Measurements from ENCODE around the gene AKT1S1.

The AKT1S1 gene

GRCh38 chr19:49882643-49883042 is 5.5 kb upstream of the AKT1S1 start:
- no peak for DNase-seq

GRCh38 chr19:49881672-49882394 is 4.7 kb upstream of the AKT1S1 start:
- no peak for DNase-seq

DNA sequence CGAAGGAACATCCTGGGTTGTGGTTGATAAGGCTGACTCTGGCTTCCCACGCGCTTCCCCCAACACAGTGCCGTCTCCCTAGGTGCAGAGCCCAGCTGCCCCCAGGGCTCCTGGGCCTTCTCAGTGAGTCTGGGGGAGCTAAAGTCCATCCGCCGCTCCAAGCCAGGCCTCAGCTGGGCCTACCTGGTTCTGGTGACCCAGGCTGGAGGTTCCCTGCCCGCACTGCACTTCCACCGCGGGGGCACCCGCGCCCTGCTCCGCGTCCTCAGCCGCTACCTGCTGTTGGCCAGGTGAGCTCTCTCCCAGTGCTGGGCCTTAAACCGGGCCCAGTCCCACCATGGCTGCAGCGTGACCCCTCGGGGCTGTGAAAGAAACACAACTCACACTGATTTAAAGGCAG is 4.0 kb upstream of the AKT1S1 start:
- no peak for DNase-seq

DNA sequence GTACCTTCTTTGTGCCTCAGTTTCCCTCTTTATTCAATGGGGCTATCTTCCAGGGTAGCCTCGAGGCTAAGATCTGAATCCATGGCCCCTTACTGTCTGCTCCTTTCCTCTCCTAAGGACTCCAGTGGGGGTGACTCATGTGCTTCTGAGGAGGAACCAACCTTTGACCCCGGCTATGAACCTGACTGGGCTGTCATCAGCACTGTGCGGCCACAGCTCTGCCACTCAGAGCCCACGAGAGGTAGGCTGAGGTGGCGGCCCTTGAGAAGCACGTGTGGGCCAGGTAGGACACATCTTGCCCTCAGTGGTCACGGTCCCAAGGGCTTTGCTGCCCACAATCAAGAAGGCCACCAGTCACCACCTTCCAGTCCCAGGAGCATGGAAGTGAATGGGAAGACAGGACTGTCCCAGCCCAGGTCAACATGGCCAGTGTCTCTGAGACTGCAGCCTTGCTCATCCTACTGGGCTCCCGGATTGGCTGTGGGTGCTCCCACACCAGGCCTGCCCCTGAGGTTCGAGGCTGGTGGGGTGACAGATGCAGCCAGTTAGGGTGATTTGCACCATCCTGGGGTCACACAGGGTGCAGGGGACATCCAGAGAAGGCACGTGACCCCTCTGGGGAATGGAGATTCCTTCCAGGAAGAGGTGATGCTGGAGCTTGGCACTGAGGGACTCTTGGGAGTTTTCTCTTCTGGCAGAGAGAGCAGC is 3.2 kb upstream of the AKT1S1 start:
- DNase-seq = no peak

- no peak for DNase-seq
Measured at GRCh38 chr19:49879243-49879963, 2.2 kb upstream of the AKT1S1 start.

DNA sequence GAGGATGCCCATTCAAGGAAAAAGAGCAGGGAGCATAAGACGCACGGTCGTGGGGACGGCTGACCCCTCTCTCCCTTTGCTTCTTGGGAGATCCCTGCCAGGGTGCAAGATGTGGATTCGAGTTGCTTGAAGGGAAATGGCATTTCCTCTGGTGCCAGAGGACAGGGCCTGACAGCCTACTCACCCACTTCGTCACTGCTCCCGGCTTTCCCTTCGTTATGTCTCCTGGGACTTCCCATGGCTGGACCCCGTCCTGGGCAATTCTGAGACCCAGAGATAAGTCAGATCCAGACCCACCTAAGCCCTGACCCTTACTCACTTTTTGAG is 1.6 kb upstream of the AKT1S1 start:
- no peak for DNase-seq

DNA sequence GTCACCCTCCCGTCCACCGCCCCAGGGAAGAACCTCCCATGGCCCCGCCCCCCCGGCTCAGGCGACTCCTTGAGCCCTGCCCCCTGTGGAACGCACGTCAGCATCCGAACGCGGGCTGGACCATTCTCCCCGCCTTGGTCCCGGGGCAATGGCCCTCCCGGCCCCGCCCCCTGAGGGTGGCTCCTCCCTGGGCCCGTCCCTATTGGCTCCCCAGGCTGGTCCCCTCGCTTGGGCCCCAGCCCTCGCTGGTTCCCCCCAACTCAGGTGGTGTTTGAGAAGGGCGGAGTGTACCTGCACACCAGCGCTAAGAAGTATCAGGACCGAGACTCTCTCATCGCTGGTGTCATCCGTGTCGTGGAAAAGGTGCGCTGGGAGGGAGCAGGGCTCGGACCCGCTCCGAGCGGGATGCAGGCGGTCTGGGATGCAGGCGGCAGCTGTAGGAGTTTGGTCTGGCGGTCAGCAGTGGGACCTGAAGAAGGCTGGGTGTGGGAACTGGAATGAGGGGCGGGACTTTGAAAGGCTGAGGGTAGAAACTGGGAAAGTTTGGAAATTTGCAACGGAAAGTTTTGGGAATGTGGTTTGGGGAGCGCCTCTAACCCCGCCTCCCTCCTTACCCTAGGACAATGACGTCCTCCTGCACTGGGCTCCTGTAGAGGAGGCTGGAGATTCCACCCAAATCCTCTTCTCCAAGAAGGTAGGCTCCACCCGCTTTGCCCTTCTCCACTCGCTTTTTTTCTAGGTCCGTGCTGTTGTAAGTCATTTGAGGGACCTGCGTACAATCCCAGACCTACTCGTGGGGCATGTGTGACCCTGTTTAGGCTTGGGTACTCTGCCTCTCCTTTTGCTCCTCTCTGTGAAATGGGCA is 956 bp upstream of the AKT1S1 start:
- DNase-seq = peak; percentile 98 to 99

GRCh38 chr19:49876422-49877019 is 634 bp downstream of the AKT1S1 start:
- peak; percentile 97 to 98 for DNase-seq

DNA sequence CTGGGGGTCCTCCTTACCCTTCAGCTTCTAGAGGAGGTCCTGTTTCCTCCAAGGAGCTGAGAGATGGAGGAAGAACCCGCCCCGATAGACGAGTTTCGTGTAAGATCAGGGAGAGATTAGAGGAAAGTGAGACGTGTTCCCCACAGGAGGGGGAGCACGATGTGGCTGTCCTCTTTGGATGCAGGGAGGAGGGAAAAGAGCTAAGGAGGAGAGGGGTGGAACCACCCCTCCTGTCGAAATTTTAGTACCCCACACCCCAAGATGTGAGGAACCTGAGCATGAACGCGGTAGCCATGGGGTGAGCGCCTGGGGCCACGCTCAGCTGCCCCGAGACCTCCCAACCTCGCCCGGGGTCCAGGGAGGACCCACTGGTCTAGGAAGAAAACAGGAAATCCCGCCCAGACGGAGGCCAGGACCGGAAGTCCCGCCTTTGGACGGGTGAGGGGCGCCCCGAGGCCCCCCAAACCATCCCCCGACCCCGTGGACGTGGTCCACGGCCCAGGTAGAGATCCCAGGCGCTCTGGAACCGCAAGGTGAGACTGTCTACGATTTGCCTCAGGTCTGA is 1.2 kb downstream of the AKT1S1 start:
- peak; percentile 58 to 63 for DNase-seq

- no peak for DNase-seq
Measured at GRCh38 chr19:49875177-49875576, 2.0 kb downstream of the AKT1S1 start.

- no peak for DNase-seq
Measured at GRCh38 chr19:49874503-49875157, 2.5 kb downstream of the AKT1S1 start.

GRCh38 chr19:49873834-49874233 is 3.3 kb downstream of the AKT1S1 start:
- DNase-seq = no peak

GRCh38 chr19:49873129-49873521 is 4.0 kb downstream of the AKT1S1 start:
- no peak for DNase-seq

DNA sequence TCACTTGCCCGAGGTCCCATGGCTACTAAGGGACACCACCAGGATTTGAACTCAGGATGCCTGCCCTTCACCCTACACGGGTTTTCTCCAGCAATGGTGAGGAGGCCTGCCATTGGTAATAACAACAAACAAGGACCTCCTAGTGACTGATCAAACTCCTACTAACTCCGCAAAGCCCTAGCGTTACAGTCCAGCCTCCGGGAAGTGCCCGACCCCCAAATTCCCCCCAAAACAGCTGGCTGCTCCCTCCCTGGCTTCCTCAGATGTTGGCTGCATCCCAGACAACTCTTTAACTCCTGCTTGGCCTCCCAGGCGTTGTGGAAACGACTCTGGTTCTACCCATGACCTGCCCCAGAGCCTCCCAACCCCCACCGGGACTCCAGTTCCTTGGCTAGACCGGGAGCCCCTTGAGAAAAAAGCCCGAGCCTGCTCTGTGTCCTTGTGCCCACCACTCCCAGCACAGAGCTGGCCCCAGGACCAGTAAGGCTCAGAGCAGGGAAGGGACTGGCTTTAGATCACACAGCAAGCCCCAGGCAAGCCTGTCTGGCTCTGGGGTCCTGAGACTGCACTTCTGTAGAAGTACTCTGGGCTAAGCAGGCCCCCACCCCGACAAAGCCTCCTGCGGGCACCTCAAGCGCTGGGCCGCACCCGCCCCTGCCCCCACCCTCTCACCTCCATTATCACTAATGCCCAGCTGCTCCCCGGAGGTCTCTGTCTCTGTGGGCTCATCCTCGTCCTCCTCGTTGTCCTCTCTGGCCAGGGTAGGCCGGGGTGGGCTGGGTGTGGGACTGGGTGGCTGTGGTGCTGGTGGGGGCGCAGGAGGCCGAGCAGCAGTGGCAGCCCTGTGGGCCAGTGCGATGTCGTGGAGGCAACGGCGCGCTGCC is 4.7 kb downstream of the AKT1S1 start:
- DNase-seq = no peak

- DNase-seq = no peak
Measured at GRCh38 chr19:49871349-49871985, 5.7 kb downstream of the AKT1S1 start.

GRCh38 chr19:49870309-49870901 is 6.8 kb downstream of the AKT1S1 start:
- DNase-seq = no peak

DNA sequence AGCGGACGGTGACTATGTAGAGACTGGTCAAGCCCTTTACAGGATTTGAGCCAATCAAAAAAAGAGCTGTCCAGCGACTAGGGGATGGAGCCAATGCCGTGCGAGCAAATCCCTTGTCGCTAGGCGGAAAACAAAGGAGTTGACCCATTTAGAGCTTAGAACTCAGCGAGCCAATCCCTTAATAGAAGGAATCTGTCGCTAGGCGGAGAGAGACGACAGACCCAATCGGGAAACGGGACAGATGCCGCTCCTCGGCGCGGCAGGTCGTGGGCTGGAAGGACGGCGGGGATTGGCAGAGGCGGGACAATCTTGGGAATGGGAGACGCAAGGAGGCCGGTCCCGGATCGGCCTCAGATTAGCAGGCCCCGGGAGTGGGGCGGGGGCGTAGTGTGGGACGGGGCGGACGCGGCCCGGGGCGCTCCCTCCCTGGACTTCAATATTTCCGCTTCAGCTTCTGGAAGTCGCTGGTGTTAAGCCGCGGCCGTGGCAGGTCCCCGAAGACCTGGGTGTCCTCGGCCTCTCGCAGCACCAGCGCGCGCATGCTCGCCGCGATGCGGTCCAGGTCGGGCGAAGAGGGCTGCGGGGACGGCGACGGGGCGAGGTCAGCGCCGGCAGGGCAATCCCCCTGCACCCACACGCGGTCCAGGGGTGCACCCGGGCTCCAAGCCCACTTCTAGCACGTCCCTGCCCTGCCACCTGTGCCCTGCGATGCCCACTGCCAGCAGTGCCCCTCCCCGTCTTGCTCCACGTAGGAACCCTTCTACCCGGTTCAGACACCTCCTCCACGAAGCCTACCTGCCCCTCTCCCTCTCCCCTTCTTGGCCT is 7.5 kb downstream of the AKT1S1 start:
- peak; percentile 83 to 86 for DNase-seq

DNA sequence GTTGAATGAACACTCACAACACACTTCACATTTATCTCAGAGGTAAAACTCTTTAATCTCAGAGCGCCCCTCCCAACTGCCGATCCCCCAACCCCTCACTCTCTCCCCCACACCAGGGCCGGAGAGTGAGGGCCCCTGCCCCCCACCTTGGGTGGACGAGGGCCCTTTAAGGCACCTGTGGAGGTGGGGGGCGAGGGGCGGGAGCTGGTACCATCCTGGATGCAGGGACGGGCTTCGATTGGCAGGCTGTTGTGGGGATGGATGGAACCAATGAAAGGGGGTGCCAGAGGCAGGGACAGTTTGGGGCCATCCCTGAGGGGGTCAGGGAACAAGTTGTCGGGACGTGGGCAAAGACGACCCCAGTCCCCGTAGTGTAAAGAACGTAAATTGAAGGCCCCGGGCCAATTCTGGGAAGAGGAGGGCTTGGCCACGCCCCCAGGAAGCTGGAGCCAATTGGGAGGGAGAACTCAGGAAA is 8.1 kb downstream of the AKT1S1 start:
- DNase-seq = no peak
